Sigmoid colon (tissue), 3 donors: Measurements from ENCODE around the gene CNDP2.

Experiments
- CTCF ChIP-seq, 4 experiments: fragments of 450-650 bp in 3 of 4; fragments of 200-600 bp in 1 of 4; IDR thresholded peaks; one replicate each; pipeline ENCODE4 v1.5.1; 2016 to 2019; ENCODE audit warnings: antibody characterized with exemption in 4 of 4, mild to moderate bottlenecking in 3 of 4, moderate library complexity in 2 of 4
- POLR2A ChIP-seq, 2 donors: fragments of 450-650 bp; IDR thresholded peaks; one replicate each; pipeline ENCODE4 v1.6.1; 2016; ENCODE audit warnings: antibody characterized with exemption in 2 of 2, mild to moderate bottlenecking in 2 of 2, moderate library complexity in 2 of 2

GRCh38 chr18:74531043-74531442 lies 34.9 kb downstream of the CNDP2 start:
- TF ChIP-seq CTCF (IDR thresholded peaks at IDR 0.05), result no peak
- no peak for TF ChIP-seq POLR2A (IDR thresholded peaks at IDR 0.05)
